HepG2 (cell line): Measurements from ENCODE around the gene CLEC10A. TPM values are rescaled to one million over a fixed set of nuclear protein-coding genes. Genes with fewer than 3 reads are reported as not detected.

Experiments used
- ATAC-seq: fragments of 200-7000 bp; cut with Tn5 transposase; 3 replicates; pipeline ENCODE4 v1.9.1; 2020; ENCODE audit warnings: mild to moderate bottlenecking, moderate library complexity
- BruUV-seq: library from RNA; stranded (reverse); fragments of 400-500 nt; replicated peaks from 2 replicates; lab custom pipeline; 2021; lab: Mats Ljungman, UMichigan
- CTCF ChIA-PET: fragments of 300-600 bp; formaldehyde crosslinking; extraction: SDS; loops from one replicate; lab custom pipeline; 2021; ENCODE audit warnings: low total read pairs, inconsistent platforms, low intra/inter-chr PET ratio; lab: Yijun Ruan, JAX
- POLR2A ChIA-PET: fragments of 350-600 bp; sonication (Branson Sonifier 250); formaldehyde crosslinking; loops from one replicate; lab custom pipeline; 2020; ENCODE audit warnings: antibody characterized with exemption, inconsistent platforms; lab: Yijun Ruan, JAX
- DNase-seq: peaks from one replicate; pipeline ENCODE4 v3.0.0-alpha.2; 2015; ENCODE audit warnings: low spot score
- FAIRE-seq: peaks from 3 replicates; lab custom pipeline; 2011; peaks lifted over from hg19 to GRCh38; lab: Jason Lieb, UNC
- H2AFZ ChIP-seq: one replicate; pipeline ENCODE4 v1.6.1; 2011; ENCODE audit warnings: low read length, inconsistent platforms
- H3K27ac ChIP-seq: fragments of 300-600 bp; 3 replicates; pipeline ENCODE4 v1.8.0; 2011; ENCODE audit warnings: mixed run types, mild to moderate bottlenecking, mixed read lengths, low read length, inconsistent platforms; ENCODE audit not compliant: insufficient read depth; ENCODE audit errors: extremely low read length
- H3K27me3 ChIP-seq, 2 experiments: fragments of 200-600 bp in 1 of 2; 2 replicates in 1 of 2; 3 replicates in 1 of 2; pipeline versions ENCODE4 v1.6.0 to v1.8.0; 2011; ENCODE audit warnings: low read length in 2 of 2, mild to moderate bottlenecking in 2 of 2, moderate library complexity in 2 of 2, inconsistent platforms in 1 of 2; ENCODE audit not compliant: insufficient read depth in 2 of 2, control insufficient read depth in 1 of 2
- H3K36me3 ChIP-seq, 2 experiments: fragments of 200-600 bp in 1 of 2; replicated peaks in 1 of 2; 2 replicates in 1 of 2; 3 replicates in 1 of 2; pipeline versions ENCODE4 v1.5.1 to v1.8.0; 2011; ENCODE audit warnings: low read length in 2 of 2, inconsistent platforms in 1 of 2; ENCODE audit not compliant: insufficient read depth in 2 of 2, control insufficient read depth in 1 of 2
- H3K4me1 ChIP-seq: 2 replicates; pipeline ENCODE4 v1.5.1; 2012; ENCODE audit warnings: low read length, inconsistent platforms; ENCODE audit not compliant: insufficient read depth
- H3K4me2 ChIP-seq: 2 replicates; pipeline ENCODE4 v1.6.0; 2011; ENCODE audit warnings: low read depth, low read length, inconsistent platforms
- H3K4me3 ChIP-seq, 3 experiments: fragments of 200-600 bp in 1 of 3; sonication (generic), shearing (Covaris generic) in 1 of 3; replicated peaks in 1 of 3; 2 replicates each; pipeline ENCODE4 v1.5.1; 2011 to 2016; ENCODE audit warnings: low read length in 3 of 3, inconsistent platforms in 2 of 3, low read depth in 2 of 3, mild to moderate bottlenecking in 2 of 3, control low read depth in 1 of 3, mixed read lengths in 1 of 3; ENCODE audit not compliant: insufficient read depth in 1 of 3
- H3K79me2 ChIP-seq: one replicate; pipeline ENCODE4 v1.6.1; 2011; ENCODE audit warnings: low read length, inconsistent platforms; ENCODE audit not compliant: insufficient read depth
- H3K9ac ChIP-seq: 2 replicates; pipeline ENCODE4 v1.6.0; 2011; ENCODE audit warnings: mild to moderate bottlenecking, low read depth, low read length, inconsistent platforms; ENCODE audit not compliant: insufficient read depth
- H3K9me3 ChIP-seq: 2 replicates; pipeline ENCODE4 v1.5.1; 2012; ENCODE audit warnings: mild to moderate bottlenecking, low read length
- H4K20me1 ChIP-seq: 2 replicates; pipeline ENCODE4 v1.6.0; 2011; ENCODE audit warnings: inconsistent platforms, mild to moderate bottlenecking, low read length, moderate library complexity; ENCODE audit not compliant: insufficient read depth
- CEBPB ChIP-seq: IDR thresholded peaks from 2 replicates; pipeline ENCODE4 v1.6.1; 2011; ENCODE audit warnings: low read depth, low read length, improper control_type of control experiment, borderline replicate concordance
- HNRNPK ChIP-seq: fragments of 200-400 bp; formaldehyde crosslinking; IDR thresholded peaks from 2 replicates; pipeline ENCODE4 v1.6.1; 2018; ENCODE audit warnings: low read length, low read depth, moderate library complexity, mild to moderate bottlenecking; ENCODE audit not compliant: poor library complexity, severe bottlenecking
- HOXA3 ChIP-seq: sonication (generic); formaldehyde crosslinking; IDR thresholded peaks from 2 replicates; pipeline ENCODE4 v1.5.0; 2020; ENCODE audit warnings: missing genetic modification reagents
- MED1 ChIP-seq: sonication (generic); formaldehyde crosslinking; IDR thresholded peaks from 2 replicates; pipeline ENCODE4 v1.4.0; 2020; ENCODE audit warnings: missing genetic modification reagents
- ONECUT2 ChIP-seq: sonication (generic); formaldehyde crosslinking; IDR thresholded peaks from 2 replicates; pipeline ENCODE4 v1.4.0; 2020; ENCODE audit warnings: missing genetic modification reagents
- PRDM15 ChIP-seq: sonication (generic); formaldehyde crosslinking; IDR thresholded peaks from 2 replicates; pipeline ENCODE4 v1.4.0; 2020; ENCODE audit warnings: missing genetic modification reagents
- SKI ChIP-seq: fragments of 450-650 bp; IDR thresholded peaks from one replicate; pipeline ENCODE4 v1.6.1; 2018; ENCODE audit warnings: mild to moderate bottlenecking; ENCODE audit not compliant: partially characterized antibody
- TBL1XR1 ChIP-seq: fragments of 150-350 bp; IDR thresholded peaks from 2 replicates; pipeline ENCODE4 v1.6.1; 2014; ENCODE audit warnings: borderline replicate concordance, low read length; ENCODE audit not compliant: partially characterized antibody
- TRAFD1 ChIP-seq: sonication (generic); formaldehyde crosslinking; IDR thresholded peaks from 2 replicates; pipeline ENCODE4 v1.5.1; 2020; ENCODE audit warnings: missing genetic modification reagents, mild to moderate bottlenecking, borderline replicate concordance
- ZBTB8A ChIP-seq: sonication (generic); formaldehyde crosslinking; IDR thresholded peaks from 2 replicates; pipeline ENCODE4 v1.4.0; 2020; ENCODE audit warnings: mild to moderate bottlenecking, low read depth, missing genetic modification reagents, borderline replicate concordance
- ZNF629 ChIP-seq: sonication (generic); formaldehyde crosslinking; conservative IDR thresholded peaks from 2 replicates; pipeline ENCODE4 v1.5.0; 2020; ENCODE audit warnings: missing genetic modification reagents
- WGBS: methylation state at CpG from one replicate; pipeline ENCODE4 v1.1.6; 2017; ENCODE audit warnings: low lambda C conversion rate; 5-methylcytosine and 5-hydroxymethylcytosine counted together
- in situ Hi-C: cut with HindIII; loops from 2 replicates; pipeline ENCODE4 v1.10.0; 2017; ENCODE audit warnings: low pct_unique_long_range_greater_than_20kb; ENCODE audit not compliant: extremely low pct_ligation_motif_present
- intact Hi-C: fragments of 100-400 bp; cut with micrococcal nuclease; formaldehyde crosslinking; loops from one replicate; pipeline ENCODE4 v1.10.0; 2022; ENCODE audit not compliant: unreplicated experiment
- polyA plus RNA-seq, 8 experiments: library from polyadenylated mRNA; depleted of rRNA in 3 of 8; stranded (reverse) in 7 of 8; unstranded in 1 of 8; fragments of >200 nt; fragmentation: Illumina TruSeq in 4 of 8; extraction: Trizol in 4 of 8; gene quantifications; 2 replicates each; pipeline versions ENCODE4 v1.2.1 to v1.2.3, GENCODE V29; 2011 to 2016; ENCODE audit warnings: low read depth in 4 of 8, missing spikeins in 1 of 8, mixed read lengths in 1 of 8; ENCODE audit not compliant: insufficient read depth in 1 of 8
- total RNA-seq, 5 experiments: library from RNA; depleted of rRNA; stranded (reverse); fragments of >200 nt; fragmentation: Illumina TruSeq; extraction: Trizol; gene quantifications; 2 replicates each; pipeline ENCODE4 v1.2.3, GENCODE V29; 2016; ENCODE audit warnings: low read depth in 1 of 5

Gene CLEC10A
- total and polyA plus RNA-seq, 2 of the 13 experiments (the other 11 are each of a cell fraction or from before 2014, with no cell fraction given): 0.33 TPM; not detected in 1

- TF ChIP-seq PRDM15 (CRISPR knock-in tag): no peak
- TF ChIP-seq HNRNPK: no peak
These were observed 31.1 kb downstream of the CLEC10A start (continued) for GRCh38 chr17:7048968-7049367.

- in situ Hi-C loops: loop anchor here (10.0 kb wide), 1 partner anchor 237 kb away; the partner anchor contains the start of gene SLC2A4
- FAIRE-seq (no peak), DNase-seq (no peak), ATAC-seq (no peak)
- Histone ChIP-seq H3K4me1 (peaks cover 70% of the 10 kb centered on the region), H3K36me3 (no peaks in the 10 kb centered on the region), H3K9me3 (no peaks in the 10 kb centered on the region), H3K79me2 (no peaks in the 10 kb centered on the region), H3K4me2 (peak overlapping the region; percentile 94), H3K4me3 (peak overlapping the region in 1 of 3 experiments; percentile 79; a peak in 1 of 6 replicates), H3K9ac (peak overlapping the region; percentile 63; the same call in 1 of the 2 replicates), H4K20me1 (no peaks in the 10 kb centered on the region), H3K27me3 (no peaks in the 10 kb centered on the region; a peak in 1 of 5 replicates), H2AFZ (no peak overlapping the region), H3K27ac (peak overlapping the region; percentile 73)
- BruUV-seq: TSS peak; percentile 94
- intact Hi-C loops: loop anchor here (2.0 to 5.0 kb wide), 2 partner anchors 131 to 305 kb away; partner anchors contain the start of genes ASGR1 and KCTD11
- POLR2A ChIA-PET: interaction anchor here (1.2 to 4.6 kb wide), 7 partner anchors 11 to 172 kb away, joined by 3 to 71 read pairs (median 15); partner anchors contain the start of genes ACADVL, ASGR1, ASGR2 and DLG4
- TF ChIP-seq MED1 (CRISPR knock-in tag) (no peak), ONECUT2 (CRISPR knock-in tag) (no peak), HOXA3 (CRISPR knock-in tag) (no peak), TBL1XR1 (no peak), ZBTB8A (CRISPR knock-in tag) (no peak), CEBPB (no peak), SKI (no peak), ZNF629 (peak; percentile 67), TRAFD1 (CRISPR knock-in tag) (no peak)
- CTCF ChIA-PET: no interaction called here
- WGBS: 77% methylated on average over 6 of the region's 6 CpGs
These were observed 32.5 kb downstream of the CLEC10A start for GRCh38 chr17:7047566-7047965.
